ENCODE data around the gene PTRH2.

PTRH2 gene

DNA sequence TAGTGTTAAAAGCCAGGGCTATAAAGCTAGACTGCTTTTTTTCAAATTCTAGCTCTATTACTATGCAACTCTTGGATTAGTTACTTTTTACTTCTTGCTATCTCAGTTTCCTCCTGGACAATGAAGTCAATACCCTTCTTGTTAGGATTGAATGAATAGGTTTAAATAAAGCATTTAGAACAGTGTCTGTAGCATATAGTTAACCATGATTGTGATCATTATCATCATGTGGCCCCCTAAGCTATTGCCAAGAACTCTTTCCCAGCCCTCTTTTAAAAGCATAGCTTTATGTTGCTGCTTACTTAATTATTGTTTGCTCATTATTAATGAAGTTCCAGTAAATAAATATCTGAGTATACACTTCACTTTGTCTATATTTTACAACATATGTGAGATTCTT lies 4.7 kb upstream of the PTRH2 start:
- ATAC-seq (ENCODE audit: insufficient read depth, low read depth) (no peak), DNase-seq (no peak)
- peaks cover 8% of the 10 kb centered on the region; the same call in 1 of the 2 replicates for H4K20me1 ChIP-seq (ENCODE audit: insufficient read depth, low read length)
- H3K9ac ChIP-seq (ENCODE audit: low read depth, low read length) = no peak overlapping the region
- no peak overlapping the region for H3K27ac ChIP-seq (ENCODE audit: low read length)
- H3K9me3 ChIP-seq (ENCODE audit: insufficient read depth, low read length, severe bottlenecking) = no peaks in the 10 kb centered on the region
- no peak overlapping the region for H3K4me2 ChIP-seq (ENCODE audit: insufficient read depth, low read length)
- no peak overlapping the region for H3K4me3 ChIP-seq (ENCODE audit: low read depth in 1 of 2, low read length in 2 of 2)
- H3K36me3 ChIP-seq (ENCODE audit: insufficient read depth, low read length) = no peaks in the 10 kb centered on the region; the same call in 1 of the 2 replicates
- H3K27me3 ChIP-seq (ENCODE audit: insufficient read depth, low read length, poor library complexity) = no peaks in the 10 kb centered on the region
- peaks cover 93% of the 10 kb centered on the region for H3K79me2 ChIP-seq (ENCODE audit: insufficient read depth, low read length)
- TF ChIP-seq, protein P1, sequence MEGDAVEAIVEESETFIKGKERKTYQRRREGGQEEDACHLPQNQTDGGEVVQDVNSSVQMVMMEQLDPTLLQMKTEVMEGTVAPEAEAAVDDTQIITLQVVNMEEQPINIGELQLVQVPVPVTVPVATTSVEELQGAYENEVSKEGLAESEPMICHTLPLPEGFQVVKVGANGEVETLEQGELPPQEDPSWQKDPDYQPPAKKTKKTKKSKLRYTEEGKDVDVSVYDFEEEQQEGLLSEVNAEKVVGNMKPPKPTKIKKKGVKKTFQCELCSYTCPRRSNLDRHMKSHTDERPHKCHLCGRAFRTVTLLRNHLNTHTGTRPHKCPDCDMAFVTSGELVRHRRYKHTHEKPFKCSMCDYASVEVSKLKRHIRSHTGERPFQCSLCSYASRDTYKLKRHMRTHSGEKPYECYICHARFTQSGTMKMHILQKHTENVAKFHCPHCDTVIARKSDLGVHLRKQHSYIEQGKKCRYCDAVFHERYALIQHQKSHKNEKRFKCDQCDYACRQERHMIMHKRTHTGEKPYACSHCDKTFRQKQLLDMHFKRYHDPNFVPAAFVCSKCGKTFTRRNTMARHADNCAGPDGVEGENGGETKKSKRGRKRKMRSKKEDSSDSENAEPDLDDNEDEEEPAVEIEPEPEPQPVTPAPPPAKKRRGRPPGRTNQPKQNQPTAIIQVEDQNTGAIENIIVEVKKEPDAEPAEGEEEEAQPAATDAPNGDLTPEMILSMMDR (IDR thresholded peaks at IDR 0.05; ENCODE audit: borderline replicate concordance, extremely low read depth, low read length, poor library complexity, severe bottlenecking) = no peak
- TF ChIP-seq EZH2 (IDR thresholded peaks at IDR 0.05; ENCODE audit: borderline replicate concordance, low read depth, low read length, severe bottlenecking) = no peak
- no peak overlapping the region for H2AFZ ChIP-seq (ENCODE audit: low read depth, low read length)
- peaks cover 16% of the 10 kb centered on the region for H3K4me1 ChIP-seq (ENCODE audit: insufficient read depth, low read length)

DNA sequence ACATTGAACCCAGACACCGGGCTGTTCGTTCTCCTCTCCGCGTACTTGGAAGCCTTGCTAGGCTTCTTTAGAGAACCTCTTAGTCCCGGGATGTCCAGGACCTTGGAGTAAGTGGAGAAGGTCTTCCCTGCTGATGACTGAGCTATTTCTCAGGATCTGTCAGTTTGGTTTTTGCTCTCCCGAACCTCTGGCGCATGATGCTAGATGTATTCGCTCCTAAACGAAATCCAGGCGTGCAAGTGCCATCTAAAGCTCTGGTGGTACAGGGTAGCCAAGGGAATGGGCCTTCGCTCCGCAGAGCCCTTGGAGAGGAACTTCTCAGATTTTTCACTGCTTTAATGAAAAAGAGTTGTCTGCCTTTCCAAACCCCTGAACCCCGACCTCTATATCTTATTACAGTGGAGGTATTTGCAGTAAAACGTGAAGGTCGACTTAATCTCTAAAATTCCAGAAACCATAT lies 771 bp upstream of the PTRH2 start:
- no peak for DNase-seq
- Histone ChIP-seq H3K4me1 (ENCODE audit: insufficient read depth, low read length) (peaks cover 46% of the 10 kb centered on the region), H3K36me3 (ENCODE audit: insufficient read depth, low read length) (peaks cover 14% of the 10 kb centered on the region), H4K20me1 (ENCODE audit: insufficient read depth, low read length) (peaks cover 37% of the 10 kb centered on the region; the same call in 1 of the 2 replicates), H3K27ac (ENCODE audit: low read length) (peak overlapping the region; percentile 75), H3K4me2 (ENCODE audit: insufficient read depth, low read length) (peak overlapping the region; percentile 85), H3K9me3 (ENCODE audit: insufficient read depth, low read length, severe bottlenecking) (no peaks in the 10 kb centered on the region), H2AFZ (ENCODE audit: low read depth, low read length) (peak overlapping the region; percentile 75), H3K4me3 (ENCODE audit: low read depth in 1 of 2, low read length in 2 of 2) (peak overlapping the region; percentile 65 to 75), H3K79me2 (ENCODE audit: insufficient read depth, low read length) (peaks cover 96% of the 10 kb centered on the region), H3K27me3 (ENCODE audit: insufficient read depth, low read length, poor library complexity) (no peaks in the 10 kb centered on the region), H3K9ac (ENCODE audit: low read depth, low read length) (peak overlapping the region; percentile 79)
- ATAC-seq (ENCODE audit: insufficient read depth, low read depth) = no peak
- TF ChIP-seq EZH2 (IDR thresholded peaks at IDR 0.05; ENCODE audit: borderline replicate concordance, low read depth, low read length, severe bottlenecking) = no peak
- TF ChIP-seq, protein P1 (IDR thresholded peaks at IDR 0.05; ENCODE audit: borderline replicate concordance, extremely low read depth, low read length, poor library complexity, severe bottlenecking) = no peak

DNA sequence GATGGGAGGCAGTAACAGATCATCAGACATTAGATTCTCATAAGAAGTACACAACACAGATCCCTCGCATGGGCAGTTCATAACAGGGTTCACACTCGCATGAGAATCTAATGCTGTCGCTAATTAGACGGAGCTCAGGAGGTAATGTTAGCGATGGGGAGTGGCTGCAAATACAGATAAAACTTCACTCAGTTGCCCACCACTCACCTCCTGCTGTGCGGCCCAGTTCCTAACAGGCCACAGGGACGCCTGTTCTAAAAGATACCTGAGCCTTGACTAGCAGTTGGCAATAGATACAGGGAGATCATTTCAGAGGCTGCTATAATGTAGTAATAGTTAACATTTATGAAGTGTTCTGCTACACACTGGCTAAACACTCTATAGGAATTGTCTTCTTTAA lies 4.9 kb downstream of the PTRH2 start:
- no peaks in the 10 kb centered on the region for H3K9me3 ChIP-seq (ENCODE audit: insufficient read depth, low read length, severe bottlenecking)
- peaks cover 54% of the 10 kb centered on the region for H3K36me3 ChIP-seq (ENCODE audit: insufficient read depth, low read length)
- H3K27ac ChIP-seq (ENCODE audit: low read length) = no peak overlapping the region
- no peak overlapping the region for H3K9ac ChIP-seq (ENCODE audit: low read depth, low read length)
- H4K20me1 ChIP-seq (ENCODE audit: insufficient read depth, low read length) = peaks cover 88% of the 10 kb centered on the region
- TF ChIP-seq, protein P1 (IDR thresholded peaks at IDR 0.05; ENCODE audit: borderline replicate concordance, extremely low read depth, low read length, poor library complexity, severe bottlenecking) = no peak
- no peak for TF ChIP-seq EZH2 (IDR thresholded peaks at IDR 0.05; ENCODE audit: borderline replicate concordance, low read depth, low read length, severe bottlenecking)
- no peak overlapping the region for H2AFZ ChIP-seq (ENCODE audit: low read depth, low read length)
- peaks cover 53% of the 10 kb centered on the region for H3K4me1 ChIP-seq (ENCODE audit: insufficient read depth, low read length)
- ATAC-seq (ENCODE audit: insufficient read depth, low read depth) (no peak), DNase-seq (no peak)
- H3K4me2 ChIP-seq (ENCODE audit: insufficient read depth, low read length) = peak overlapping the region; percentile 29
- H3K4me3 ChIP-seq (ENCODE audit: low read depth in 1 of 2, low read length in 2 of 2) = no peak overlapping the region
- H3K79me2 ChIP-seq (ENCODE audit: insufficient read depth, low read length) = peaks cover 100% of the 10 kb centered on the region
- no peaks in the 10 kb centered on the region for H3K27me3 ChIP-seq (ENCODE audit: insufficient read depth, low read length, poor library complexity)

Data from DND-41 (cell line).